Activated CD4-positive, alpha-beta T cell treated with anti-CD3 and anti-CD28 coated beads, Interleukin-2, amount 50 U/mL, for 24 hours (primary cell): ENCODE results near the gene ROR1.
"Not testable (repeated sequence)": the region's sequence is repeated elsewhere in the genome, so short reads cannot be mapped to it uniquely, and the experiment has no call there.

Experiments
- DNase-seq, 2 donors: peaks; one replicate each; pipeline ENCODE4 v3.0.0-alpha.2; 2020; ENCODE audit warnings: low read depth in 1 of 2, low spot score in 1 of 2

The ROR1 gene

GRCh38 chr1:63792152-63792551 lies 18.3 kb downstream of the ROR1 start:
- DNase-seq, result no peak

- DNase-seq, result no peak
Observed at GRCh38 chr1:63793741-63794240, 20.0 kb downstream of the ROR1 start.

- DNase-seq, result no peak
Observed at GRCh38 chr1:63794354-63794753, 20.5 kb downstream of the ROR1 start.

GRCh38 chr1:63794939-63795378 lies 21.1 kb downstream of the ROR1 start:
- no peak for DNase-seq

- no peak for DNase-seq
Observed at GRCh38 chr1:63795455-63795854, 21.6 kb downstream of the ROR1 start.

GRCh38 chr1:63797056-63797726 lies 23.4 kb downstream of the ROR1 start:
- DNase-seq, result no peak

DNA sequence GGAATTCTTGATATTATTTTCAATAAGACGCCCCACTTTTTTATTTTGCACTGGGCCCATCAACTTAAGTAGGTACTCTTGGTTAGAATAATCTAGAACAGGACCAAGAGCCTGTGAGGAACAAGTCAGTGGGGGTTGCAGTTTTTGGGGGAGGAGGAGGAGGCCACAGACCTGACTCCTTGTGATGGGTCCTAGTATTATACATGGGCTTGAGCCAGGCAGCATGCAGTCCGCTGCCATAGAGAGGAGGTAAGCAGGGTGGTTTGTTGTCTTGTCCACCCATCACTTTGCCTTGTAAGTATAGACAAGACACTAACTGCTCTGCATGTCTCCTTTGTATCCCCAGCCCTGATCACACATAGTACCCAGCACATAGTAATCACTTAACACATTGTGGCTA lies 24.5 kb downstream of the ROR1 start:
- no peak for DNase-seq

DNA sequence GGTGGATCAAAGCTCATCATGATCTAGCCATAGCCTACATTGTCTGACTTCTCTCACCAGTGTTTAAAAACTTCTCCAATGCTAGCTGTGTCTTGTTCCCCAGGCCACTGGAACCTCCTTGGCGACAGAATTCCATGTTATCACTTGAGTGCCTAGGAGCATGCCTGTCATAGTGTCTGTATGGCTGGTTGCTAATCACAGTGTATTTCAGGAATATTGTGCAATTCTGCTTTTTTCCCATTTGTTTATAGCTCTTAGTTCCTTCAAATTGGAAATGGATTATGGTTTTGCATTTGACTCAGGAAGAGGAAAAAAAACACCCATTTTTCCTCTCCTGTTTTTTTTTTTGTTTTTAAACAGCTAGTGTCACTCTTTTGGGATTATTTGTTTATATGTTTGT lies 25.5 kb downstream of the ROR1 start:
- no peak for DNase-seq

DNA sequence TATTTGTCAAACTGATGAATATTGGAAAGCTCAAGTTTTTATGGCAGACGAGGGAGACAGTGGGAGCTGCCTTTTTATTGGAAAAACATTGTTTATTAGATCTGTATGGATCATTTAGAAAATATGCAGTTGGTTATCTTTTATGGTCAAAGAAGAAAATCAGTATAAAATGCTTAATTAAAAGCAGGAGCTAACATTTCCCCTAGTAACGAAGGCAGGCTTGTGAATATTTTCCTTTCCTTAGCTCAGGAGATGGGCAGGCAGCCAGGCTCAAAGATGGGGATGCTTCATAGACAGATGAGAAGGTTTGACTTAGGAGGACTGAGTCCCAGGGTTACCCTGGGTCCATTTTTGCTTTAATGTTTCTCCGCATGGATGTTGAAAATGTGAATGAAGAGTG lies 26.0 kb downstream of the ROR1 start:
- no peak for DNase-seq

GRCh38 chr1:63802109-63802508 lies 28.3 kb downstream of the ROR1 start:
- DNase-seq, result no peak

GRCh38 chr1:63804829-63805484 lies 31.1 kb downstream of the ROR1 start:
- no peak for DNase-seq

DNA sequence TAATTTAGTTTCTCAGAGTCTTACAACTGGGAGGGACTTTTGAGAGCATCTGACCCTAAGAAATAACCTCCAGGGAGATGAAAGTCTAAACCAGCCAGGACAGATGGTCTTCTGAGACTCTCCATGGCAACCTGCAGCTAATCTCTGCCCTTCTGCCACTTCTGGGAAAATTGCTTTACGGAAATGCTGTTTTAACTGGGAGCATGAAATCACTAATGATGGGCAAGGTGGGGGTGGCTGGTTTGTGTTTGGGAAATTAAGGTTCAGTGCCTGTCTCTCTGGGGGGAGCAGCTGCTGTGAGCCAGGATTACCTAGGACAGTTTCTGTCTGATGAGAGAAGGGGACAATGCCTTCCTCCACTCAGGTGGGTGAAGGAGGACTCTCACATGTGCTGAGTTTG lies 33.2 kb downstream of the ROR1 start:
- no peak for DNase-seq

DNA sequence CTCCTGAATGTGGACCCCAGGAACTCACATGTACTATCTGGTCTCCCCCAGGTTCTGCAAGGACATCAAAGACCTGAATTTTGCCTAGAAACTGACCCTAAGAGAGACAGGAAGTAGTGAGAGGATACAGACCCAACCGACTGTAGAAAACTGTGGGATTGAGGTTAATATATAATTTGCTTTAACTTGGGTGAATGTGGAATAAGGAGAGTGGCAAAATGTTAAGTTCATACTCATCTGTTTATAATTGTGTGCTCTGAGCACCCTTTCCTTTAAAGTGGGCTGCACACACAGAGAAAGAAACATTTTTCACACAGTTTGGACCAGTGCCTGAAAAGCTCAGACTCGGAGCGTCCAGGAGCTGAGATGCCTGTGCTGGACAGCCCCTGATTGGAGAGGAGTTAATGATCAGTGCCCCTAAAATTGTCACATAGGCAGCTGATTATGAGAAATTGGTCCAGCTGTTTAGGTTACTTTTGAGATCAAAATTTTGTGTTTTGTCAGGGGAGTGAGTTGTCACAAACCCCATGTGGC lies 37.2 kb downstream of the ROR1 start:
- DNase-seq, result no peak

DNA sequence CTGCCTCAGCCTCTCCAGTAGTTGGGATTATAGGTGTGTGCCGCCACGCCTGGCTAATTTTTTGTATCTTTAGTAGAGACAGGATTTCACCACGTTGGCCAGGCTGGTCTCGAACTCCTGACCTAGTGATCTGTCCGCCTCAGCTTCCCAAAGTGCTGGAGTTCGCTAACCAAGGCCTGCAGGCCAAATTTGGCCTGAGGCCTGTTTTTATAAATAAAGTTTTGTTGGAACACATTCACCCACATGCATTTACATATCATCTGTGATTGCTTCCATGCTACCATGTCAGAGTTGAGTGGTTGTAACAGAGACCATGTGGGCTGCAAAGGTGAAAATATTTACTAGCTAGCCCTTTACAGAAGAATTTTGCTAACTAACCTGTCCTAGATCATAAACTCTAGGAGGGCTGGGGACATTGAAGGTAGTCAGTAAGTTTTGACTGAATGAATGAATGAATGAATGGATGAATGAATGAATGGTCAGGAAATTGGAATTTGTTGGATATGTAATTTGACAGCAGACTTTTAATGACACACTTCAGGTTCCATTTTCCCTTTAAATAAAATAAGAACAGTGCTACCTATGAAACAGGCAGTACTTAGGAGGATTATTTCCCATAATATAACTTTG lies 38.4 kb downstream of the ROR1 start:
- no peak for DNase-seq

DNA sequence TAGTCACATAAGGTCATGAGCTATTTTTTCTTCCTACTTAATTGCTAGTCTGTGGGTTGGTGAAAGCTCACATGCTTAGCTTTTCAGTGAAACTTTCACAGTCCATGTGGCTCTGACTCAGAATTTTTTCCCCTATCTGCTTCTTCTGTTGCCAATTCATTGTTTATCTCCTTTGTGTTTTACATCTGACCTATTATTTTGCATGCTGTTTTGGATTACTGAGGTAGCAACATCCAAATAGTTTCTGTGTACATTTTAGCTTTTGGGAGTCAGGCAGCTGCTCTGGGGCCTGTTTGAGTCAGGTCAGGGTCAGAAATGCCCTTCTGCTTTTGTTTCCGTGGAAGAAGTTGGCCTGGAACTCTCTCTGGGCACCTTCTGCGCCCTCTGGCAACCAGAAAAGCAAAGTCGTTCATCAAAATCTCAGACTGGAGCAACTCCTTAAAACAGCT lies 40.0 kb downstream of the ROR1 start:
- no peak for DNase-seq

DNA sequence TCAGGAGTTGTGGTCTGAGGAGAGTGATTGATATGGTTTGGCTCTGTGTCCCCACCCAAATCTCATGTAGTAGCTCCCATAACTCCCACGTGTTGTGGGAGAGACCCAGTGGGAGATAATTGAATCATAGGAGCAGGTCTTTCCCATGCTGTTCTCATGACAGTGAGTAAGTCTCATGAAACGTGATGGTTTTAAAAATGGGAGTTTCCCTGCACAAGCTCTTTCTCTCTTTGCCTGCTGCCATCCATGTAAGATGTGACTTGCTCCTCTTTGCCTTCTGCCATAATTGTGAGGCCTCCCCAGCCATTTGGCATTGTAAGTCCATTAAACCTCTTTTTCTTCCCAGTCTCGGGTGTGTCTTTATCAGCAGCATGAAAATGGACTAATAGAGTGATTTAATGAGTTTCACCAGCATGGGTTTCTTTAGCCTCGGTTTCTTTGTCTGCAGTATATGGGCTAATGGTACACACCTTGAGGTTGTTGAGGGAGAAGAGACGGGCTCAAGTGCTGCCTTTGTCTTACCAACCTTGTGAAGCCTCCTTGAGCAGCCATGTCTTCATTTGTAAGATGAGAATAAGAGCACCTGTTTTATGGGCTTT lies 42.5 kb downstream of the ROR1 start:
- DNase-seq, result not testable (repeated sequence)

DNA sequence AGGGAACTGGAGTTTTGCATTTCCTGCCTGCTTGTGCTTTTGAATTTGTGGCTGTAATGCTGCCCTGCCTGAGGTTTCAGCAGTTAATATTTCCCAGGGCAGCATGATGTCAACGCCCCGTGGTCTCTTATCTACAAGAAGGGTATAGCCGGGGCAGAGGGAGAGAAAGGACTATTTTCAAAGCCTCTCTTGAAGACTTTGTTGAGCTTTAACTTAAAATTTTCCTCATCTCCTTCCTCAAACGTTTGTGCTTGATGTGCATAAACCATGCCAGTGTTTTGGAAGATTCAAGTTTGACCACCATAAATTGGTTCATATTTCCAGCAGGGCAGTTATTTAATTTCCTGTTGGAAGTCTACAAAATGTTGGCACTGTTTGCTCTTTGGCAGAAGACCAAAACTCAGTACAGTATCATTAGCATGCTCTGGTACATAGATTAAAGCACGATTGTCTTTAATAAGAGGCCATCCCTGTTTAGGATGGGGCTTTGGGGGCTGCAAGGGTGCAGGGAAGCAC lies 43.4 kb downstream of the ROR1 start:
- DNase-seq, result no peak

DNA sequence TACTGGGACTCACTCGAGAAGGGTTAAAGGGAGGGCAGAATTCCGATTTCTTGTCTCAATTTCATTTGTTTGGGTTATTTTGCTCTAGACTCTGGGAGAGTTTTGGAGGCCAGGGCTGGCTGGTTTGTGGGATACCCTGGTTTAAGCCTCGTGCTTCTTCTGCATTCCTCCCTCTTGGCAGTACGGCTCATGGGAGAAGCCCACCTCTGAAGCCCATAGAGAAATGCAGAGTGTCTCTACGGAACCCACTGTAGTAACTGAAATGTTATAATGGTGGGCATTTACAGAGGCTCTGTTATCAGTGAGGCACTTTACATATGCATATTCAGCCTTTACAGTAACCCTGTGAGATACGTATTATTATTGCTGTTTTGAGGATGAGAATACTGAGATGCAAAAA lies 43.9 kb downstream of the ROR1 start:
- DNase-seq, result no peak

DNA sequence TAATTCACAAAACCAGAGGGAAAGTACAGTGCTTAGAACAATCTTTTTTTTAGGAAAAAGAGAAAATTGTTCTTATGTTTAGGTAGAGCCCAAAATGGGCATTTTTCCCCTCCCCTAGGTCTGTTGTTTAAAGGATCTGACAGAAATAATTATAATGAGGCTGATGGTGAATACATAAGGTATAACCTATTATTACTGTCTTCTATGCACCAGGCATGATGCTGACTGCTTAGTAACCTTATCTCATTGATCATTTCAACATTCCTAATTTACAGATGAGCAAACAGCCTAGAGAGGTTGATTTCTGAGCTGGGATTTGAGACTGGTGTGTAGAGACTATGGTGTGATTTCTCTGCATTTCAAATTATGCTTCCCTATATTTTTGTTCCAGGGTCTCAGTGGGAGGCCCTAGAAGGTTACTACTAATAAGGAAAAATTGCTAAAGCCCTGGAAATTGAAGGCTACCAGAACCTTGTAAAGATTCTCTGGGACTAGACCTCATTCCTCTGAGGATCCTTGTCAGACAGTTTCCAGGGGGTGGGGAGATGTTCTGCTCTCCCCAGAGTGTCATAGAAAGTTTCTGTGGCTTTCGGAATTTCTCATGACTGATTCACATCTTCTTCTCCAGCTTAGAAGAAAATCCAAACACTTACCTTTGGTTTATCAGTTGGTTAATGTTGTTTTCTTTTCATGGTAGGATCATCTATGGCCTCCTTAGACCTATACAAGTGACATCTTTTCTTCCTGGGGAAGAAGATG lies 44.9 kb downstream of the ROR1 start:
- DNase-seq, result no peak

GRCh38 chr1:63819795-63820194 lies 46.0 kb downstream of the ROR1 start:
- DNase-seq, result no peak
